ENCODE measurements around the gene UBE2O. TPM values are rescaled to one million over a fixed set of nuclear protein-coding genes. Genes with fewer than 3 reads are reported as not detected.

Gene UBE2O
- total RNA-seq, 8 experiments from 2014 or later = 17.3 to 41.9 (median 30.1) TPM

- Histone ChIP-seq H3K4me1 (replicated peaks in 1 of 2) (peaks cover 8 to 13% of the 10 kb centered on the region in 2 donors), H3K27ac (no peak overlapping the region), H3K4me3 (no peak overlapping the region)
- no peak for ATAC-seq (replicated peaks in 6 of 8)
- WGBS, 10 experiments = 92 to 100% (median 93%) methylated on average over 1 to 11 of the region's 38 CpGs; no CpG with 5 or more reads in 6 of the 10 experiments
- in situ Hi-C loops (cut with MboI; ENCODE audit: low pct_unique_long_range_greater_than_20kb in 2 of 9, low sequenced_read_pairs in 9 of 9, unreplicated experiment in 9 of 9) = no loop called here
Observed at GRCh38 chr17:76469076-76469990, 16.4 kb upstream of the UBE2O start.

GRCh38 chr17:76468634-76469010 lies 15.7 kb upstream of the UBE2O start:
- peaks cover 8 to 13% of the 10 kb centered on the region in 2 donors for H3K4me1 ChIP-seq (replicated peaks in 1 of 2)
- in situ Hi-C loops (cut with MboI; ENCODE audit: low pct_unique_long_range_greater_than_20kb in 2 of 9, low sequenced_read_pairs in 9 of 9, unreplicated experiment in 9 of 9) = no loop called here
- WGBS, 10 experiments = 60 to 100% (median 96%) methylated on average over 1 to 8 of the region's 14 CpGs; no CpG with 5 or more reads in 7 of the 10 experiments
- no peak overlapping the region for H3K27ac ChIP-seq
- no peak for ATAC-seq (replicated peaks in 6 of 8)
- no peak overlapping the region for H3K4me3 ChIP-seq

- H3K27ac ChIP-seq = no peak overlapping the region
- H3K4me3 ChIP-seq = no peak overlapping the region
- WGBS, 10 experiments = 40 to 100% methylated on average over 1 of the region's 8 CpGs; no CpG with 5 or more reads in 8 of the 10 experiments
- H3K4me1 ChIP-seq (replicated peaks in 1 of 2) = peaks cover 8 to 13% of the 10 kb centered on the region in 2 donors
- in situ Hi-C loops (cut with MboI; ENCODE audit: low pct_unique_long_range_greater_than_20kb in 2 of 9, low sequenced_read_pairs in 9 of 9, unreplicated experiment in 9 of 9) = no loop called here
- ATAC-seq (replicated peaks in 6 of 8) = peak in 3 of 8 experiments; percentile 3 to 6 (median 3)
Observed at GRCh38 chr17:76467809-76468633, 15.1 kb upstream of the UBE2O start.

GRCh38 chr17:76467366-76467765 lies 14.4 kb upstream of the UBE2O start, which contains the start of gene AANAT:
TSS of gene AANAT (plus strand) at chr17:76467603. CDS start at chr17:76468747, 1,144 bp downstream.
- WGBS, 10 experiments = 0 to 80% (median 62%) methylated on average over 1 to 7 of the region's 11 CpGs; no CpG with 5 or more reads in 6 of the 10 experiments
- no peak within 1 kb of the TSS for H3K27ac ChIP-seq
- H3K4me1 ChIP-seq (replicated peaks in 1 of 2) = peaks cover 8 to 13% of the 10 kb centered on the region in 2 donors
- in situ Hi-C loops (cut with MboI; ENCODE audit: low pct_unique_long_range_greater_than_20kb in 2 of 9, low sequenced_read_pairs in 9 of 9, unreplicated experiment in 9 of 9) = no loop called here
- H3K4me3 ChIP-seq = no peak within 1 kb of the TSS
- ATAC-seq (replicated peaks in 6 of 8) = peak in 6 of 8 experiments; percentile 49 to 72 (median 64)

- Histone ChIP-seq H3K4me3 (no peak overlapping the region), H3K4me1 (replicated peaks in 1 of 2) (peaks cover 8 to 13% of the 10 kb centered on the region in 2 donors), H3K27ac (no peak overlapping the region)
- WGBS, 10 experiments = 60 to 100% (median 70%) methylated on average over 1 to 2 of the region's 6 CpGs; no CpG with 5 or more reads in 7 of the 10 experiments
- ATAC-seq (replicated peaks in 6 of 8) = no peak
- in situ Hi-C loops (cut with MboI; ENCODE audit: low pct_unique_long_range_greater_than_20kb in 2 of 9, low sequenced_read_pairs in 9 of 9, unreplicated experiment in 9 of 9) = no loop called here
Observed at GRCh38 chr17:76466775-76467130, 13.8 kb upstream of the UBE2O start.

- ATAC-seq (replicated peaks in 6 of 8) = no peak
Observed at GRCh38 chr17:76462556-76463290, 9.8 kb upstream of the UBE2O start.

GRCh38 chr17:76461765-76462555 lies 9.0 kb upstream of the UBE2O start:
- H3K4me1 ChIP-seq (replicated peaks in 1 of 2) = peaks cover 4 to 19% of the 10 kb centered on the region in 2 donors
- no peak for ATAC-seq (replicated peaks in 6 of 8)
- 33 to 100% (median 79%) methylated on average over 1 to 7 of the region's 11 CpGs; no CpG with 5 or more reads in 2 of the 10 experiments for WGBS, 10 experiments
- no peak overlapping the region for H3K4me3 ChIP-seq
- in situ Hi-C loops (cut with MboI; ENCODE audit: low pct_unique_long_range_greater_than_20kb in 2 of 9, low sequenced_read_pairs in 9 of 9, unreplicated experiment in 9 of 9) = no loop called here
- no peak overlapping the region for H3K27ac ChIP-seq

More at GRCh38 chr17:76462556-76463290, 9.8 kb upstream of the UBE2O start:
- H3K4me3 ChIP-seq = no peak overlapping the region
- H3K4me1 ChIP-seq (replicated peaks in 1 of 2) = peaks cover 10 to 25% of the 10 kb centered on the region in 2 donors
- in situ Hi-C loops (cut with MboI; ENCODE audit: low pct_unique_long_range_greater_than_20kb in 2 of 9, low sequenced_read_pairs in 9 of 9, unreplicated experiment in 9 of 9) = no loop called here
- H3K27ac ChIP-seq = no peak overlapping the region
- WGBS, 10 experiments = 20 to 100% (median 91%) methylated on average over 1 to 7 of the region's 24 CpGs; no CpG with 5 or more reads in 4 of the 10 experiments

GRCh38 chr17:76459674-76460073 lies 6.7 kb upstream of the UBE2O start:
- no peak overlapping the region for H3K4me3 ChIP-seq
- H3K27ac ChIP-seq = no peak overlapping the region
- ATAC-seq (replicated peaks in 6 of 8) = peak in 5 of 8 experiments; percentile 9 to 31 (median 22)
- WGBS, 10 experiments = 0 to 80% (median 50%) methylated on average over 1 to 4 of the region's 4 CpGs; no CpG with 5 or more reads in 3 of the 10 experiments
- in situ Hi-C loops (cut with MboI; ENCODE audit: low pct_unique_long_range_greater_than_20kb in 2 of 9, low sequenced_read_pairs in 9 of 9, unreplicated experiment in 9 of 9) = no loop called here
- H3K4me1 ChIP-seq (replicated peaks in 1 of 2) = peaks cover 4 to 12% of the 10 kb centered on the region in 2 donors

- in situ Hi-C loops (cut with MboI; ENCODE audit: low pct_unique_long_range_greater_than_20kb in 2 of 9, low sequenced_read_pairs in 9 of 9, unreplicated experiment in 9 of 9) = no loop called here
- H3K4me1 ChIP-seq (replicated peaks in 1 of 2) = peaks cover 4 to 12% of the 10 kb centered on the region in 2 donors
- no peak overlapping the region for H3K4me3 ChIP-seq
- peak; percentile 75 to 96 (median 85) for ATAC-seq (replicated peaks in 6 of 8)
- H3K27ac ChIP-seq = no peak overlapping the region
- WGBS, 10 experiments = 0 to 75% (median 21%) methylated on average over 1 to 4 of the region's 9 CpGs; no CpG with 5 or more reads in 4 of the 10 experiments
Observed at GRCh38 chr17:76458580-76459490, 5.9 kb upstream of the UBE2O start.

- Histone ChIP-seq H3K4me3 (peak overlapping the region; percentile 91 to 98 (median 96)), H3K4me1 (replicated peaks in 1 of 2) (peaks cover 16 to 20% of the 10 kb centered on the region in 2 donors), H3K27ac (peak overlapping the region in 1 of 2 donors; percentile 86)
- in situ Hi-C loops (cut with MboI; ENCODE audit: low pct_unique_long_range_greater_than_20kb in 2 of 9, low sequenced_read_pairs in 9 of 9, unreplicated experiment in 9 of 9) = no loop called here
- no peak for ATAC-seq (replicated peaks in 6 of 8)
- 17 to 87% (median 50%) methylated on average over 1 to 3 of the region's 6 CpGs; no CpG with 5 or more reads in 3 of the 10 experiments for WGBS, 10 experiments
Observed at GRCh38 chr17:76453431-76453743, 435 bp upstream of the UBE2O start.

GRCh38 chr17:76452127-76452659 lies 759 bp downstream of the UBE2O start:
- in situ Hi-C loops (cut with MboI; ENCODE audit: low pct_unique_long_range_greater_than_20kb in 2 of 9, low sequenced_read_pairs in 9 of 9, unreplicated experiment in 9 of 9) = no loop called here
- peak in 6 of 8 experiments; percentile 12 to 58 (median 36) for ATAC-seq (replicated peaks in 6 of 8)
- WGBS, 10 experiments = 0 to 2% (median 1%) methylated on average over 4 to 12 of the region's 29 CpGs; no CpG with 5 or more reads in 7 of the 10 experiments
- peaks cover 28% of the 10 kb centered on the region in 2 donors for H3K4me1 ChIP-seq (replicated peaks in 1 of 2)
- peak overlapping the region; percentile 85 to 86 for H3K27ac ChIP-seq
- peak overlapping the region; percentile 91 to 98 (median 96) for H3K4me3 ChIP-seq

Data from motor neuron (in vitro differentiated cells).